H1 (cell line): ENCODE results near the gene TNIP3. TPM values are rescaled to one million over a fixed set of nuclear protein-coding genes. Genes with fewer than 3 reads are reported as not detected.

Experiments
- CTCF ChIA-PET: fragments of 300-600 bp; sonication (Branson Sonifier 250); formaldehyde crosslinking; loops from one replicate; lab custom pipeline; 2021; ENCODE audit not compliant: partially characterized antibody; lab: Charles Lee
- POLR2A ChIA-PET: fragments of 300-600 bp; sonication (Branson Sonifier 250); formaldehyde crosslinking; loops from one replicate; lab custom pipeline; 2021; ENCODE audit warnings: inconsistent platforms; ENCODE audit not compliant: partially characterized antibody; lab: Charles Lee
- DNase-seq, 2 experiments: peaks; one replicate each; pipeline versions ENCODE4 v3.0.0 to v3.0.0-alpha.2; 2010 to 2022; ENCODE audit warnings: low spot score in 2 of 2, low read depth in 1 of 2, mixed read lengths in 1 of 2
- FAIRE-seq: peaks from 2 replicates; lab custom pipeline; 2011; peaks lifted over from hg19 to GRCh38; lab: Jason Lieb, UNC
- H2AFZ ChIP-seq: 2 replicates; pipeline ENCODE4 v1.8.1; 2012; ENCODE audit warnings: low read length, inconsistent platforms
- H2AK5ac ChIP-seq: 2 replicates; pipeline ENCODE4 v1.6.1; 2013; ENCODE audit warnings: low read depth, low read length
- H2BK120ac ChIP-seq: replicated peaks from 2 replicates; pipeline ENCODE3; 2013; ENCODE audit warnings: low read depth, low read length, inconsistent platforms
- H2BK12ac ChIP-seq: 2 replicates; pipeline ENCODE4 v1.6.1; 2013; ENCODE audit warnings: low read depth, low read length
- H2BK15ac ChIP-seq: 2 replicates; pipeline ENCODE4 v1.6.1; 2013; ENCODE audit warnings: low read length
- H2BK20ac ChIP-seq: 2 replicates; pipeline ENCODE4 v1.6.1; 2013; ENCODE audit warnings: low read length
- H2BK5ac ChIP-seq: 2 replicates; pipeline ENCODE4 v1.6.1; 2013; ENCODE audit warnings: low read depth, low read length
- H3K14ac ChIP-seq: 2 replicates; pipeline ENCODE4 v1.6.1; 2013; ENCODE audit warnings: inconsistent platforms; ENCODE audit not compliant: insufficient read length
- H3K18ac ChIP-seq: 2 replicates; pipeline ENCODE4 v1.6.1; 2013; ENCODE audit warnings: low read length; ENCODE audit errors: extremely low read depth
- H3K23ac ChIP-seq: 2 replicates; pipeline ENCODE4 v1.6.1; 2013; ENCODE audit warnings: inconsistent platforms; ENCODE audit not compliant: insufficient read length
- H3K23me2 ChIP-seq: 2 replicates; pipeline ENCODE4 v1.6.1; 2013; ENCODE audit warnings: low read depth, low read length
- H3K27ac ChIP-seq: 2 replicates; pipeline ENCODE4 v1.6.1; 2011; ENCODE audit warnings: low read depth, low read length, inconsistent platforms
- H3K27me3 ChIP-seq, 4 experiments: replicated peaks in 1 of 4; 1 replicate in 1 of 4; 2 replicates in 3 of 4; pipeline versions ENCODE4 v1.6.1 to v1.8.1; 2011 to 2013; ENCODE audit warnings: low read length in 3 of 4, mild to moderate bottlenecking in 3 of 4, inconsistent platforms in 2 of 4, mixed read lengths in 2 of 4, moderate library complexity in 1 of 4; ENCODE audit not compliant: control insufficient read depth in 3 of 4, insufficient read depth in 3 of 4; ENCODE audit errors: extremely low read depth in 1 of 4
- H3K36me3 ChIP-seq, 4 experiments: 2 replicates each; pipeline versions ENCODE4 v1.6.1 to v1.8.1; 2011 to 2013; ENCODE audit warnings: mild to moderate bottlenecking in 4 of 4, low read length in 3 of 4, moderate library complexity in 2 of 4, control low read depth in 1 of 4, inconsistent platforms in 1 of 4; ENCODE audit not compliant: insufficient read depth in 4 of 4, control insufficient read depth in 2 of 4
- H3K4ac ChIP-seq: replicated peaks from 2 replicates; pipeline ENCODE3; 2013; ENCODE audit warnings: low read length, low read depth, mixed read lengths, inconsistent platforms; ENCODE audit not compliant: insufficient read length
- H3K4me1 ChIP-seq, 4 experiments: replicated peaks in 1 of 4; 1 replicate in 1 of 4; 2 replicates in 3 of 4; pipeline versions ENCODE4 v1.6.1 to v1.8.1; 2011 to 2013; ENCODE audit warnings: low read length in 3 of 4, inconsistent platforms in 2 of 4, mixed read lengths in 1 of 4; ENCODE audit not compliant: insufficient read depth in 4 of 4, control insufficient read depth in 3 of 4
- H3K4me2 ChIP-seq, 2 experiments: 2 replicates each; pipeline versions ENCODE4 v1.6.1 to v1.8.1; 2011 to 2013; ENCODE audit warnings: low read depth in 2 of 2, low read length in 2 of 2, control low read depth in 1 of 2, inconsistent platforms in 1 of 2, mild to moderate bottlenecking in 1 of 2; ENCODE audit not compliant: insufficient read depth in 1 of 2
- H3K4me3 ChIP-seq, 4 experiments: fragments of 200-600, 300-600 bp in 1 of 4; sonication (generic), shearing (Covaris generic), sonication (Bioruptor Twin) in 1 of 4; 2 replicates each; pipeline versions ENCODE4 v1.5.1 to v1.8.1; 2011 to 2016; ENCODE audit warnings: low read length in 4 of 4, low read depth in 3 of 4, control low read depth in 2 of 4, inconsistent platforms in 2 of 4, mild to moderate bottlenecking in 2 of 4, mixed read lengths in 1 of 4, moderate library complexity in 1 of 4; ENCODE audit not compliant: insufficient read depth in 2 of 4; ENCODE audit errors: extremely low read depth in 1 of 4
- H3K56ac ChIP-seq: replicated peaks from 2 replicates; pipeline ENCODE3; 2013; ENCODE audit warnings: low read depth, mild to moderate bottlenecking, mixed read lengths, low read length, inconsistent platforms; ENCODE audit not compliant: insufficient read length
- H3K79me1 ChIP-seq: 2 replicates; pipeline ENCODE4 v1.6.1; 2013; ENCODE audit warnings: low read depth, low read length, control low read depth
- H3K79me2 ChIP-seq, 2 experiments: 2 replicates each; pipeline versions ENCODE4 v1.6.1 to v1.8.1; 2012 to 2013; ENCODE audit warnings: low read length in 2 of 2, mild to moderate bottlenecking in 2 of 2, inconsistent platforms in 1 of 2; ENCODE audit not compliant: insufficient read depth in 2 of 2, control insufficient read depth in 1 of 2
- H3K9ac ChIP-seq, 4 experiments: replicated peaks in 1 of 4; 1 replicate in 1 of 4; 2 replicates in 3 of 4; pipeline versions ENCODE4 v1.6.1 to v1.8.1; 2011 to 2013; ENCODE audit warnings: low read depth in 3 of 4, low read length in 3 of 4, control low read depth in 2 of 4, mild to moderate bottlenecking in 2 of 4, moderate library complexity in 2 of 4, inconsistent platforms in 1 of 4; ENCODE audit errors: extremely low read depth in 1 of 4
- H3K9me3 ChIP-seq, 2 experiments: 2 replicates each; pipeline versions ENCODE4 v1.6.1 to v1.8.1; 2012 to 2013; ENCODE audit warnings: mild to moderate bottlenecking in 2 of 2, moderate library complexity in 2 of 2, control low read depth in 1 of 2, inconsistent platforms in 1 of 2, low read depth in 1 of 2, low read length in 1 of 2, mixed read lengths in 1 of 2; ENCODE audit not compliant: insufficient read depth in 2 of 2
- H4K20me1 ChIP-seq, 2 experiments: replicated peaks in 1 of 2; 2 replicates each; pipeline versions ENCODE3 to v1.8.1; 2011 to 2013; ENCODE audit warnings: inconsistent platforms in 2 of 2, low read length in 2 of 2, mild to moderate bottlenecking in 1 of 2; ENCODE audit not compliant: insufficient read depth in 2 of 2, control insufficient read depth in 1 of 2
- H4K5ac ChIP-seq: 2 replicates; pipeline ENCODE4 v1.6.1; 2013; ENCODE audit warnings: low read length, low read depth, mixed read lengths, inconsistent platforms; ENCODE audit not compliant: insufficient read length
- H4K8ac ChIP-seq: 2 replicates; pipeline ENCODE4 v1.8.0; 2013; ENCODE audit warnings: mild to moderate bottlenecking, moderate library complexity, low read length, inconsistent platforms; ENCODE audit not compliant: insufficient read depth; ENCODE audit errors: extremely low read depth
- H4K91ac ChIP-seq: replicated peaks from 2 replicates; pipeline ENCODE3; 2013; ENCODE audit warnings: low read length, mixed read lengths, inconsistent platforms; ENCODE audit not compliant: insufficient read length
- EZH2 ChIP-seq: fragments of 200-600 bp; sonication (generic); IDR thresholded peaks from 2 replicates; pipeline ENCODE4 v1.7.1; 2012; ENCODE audit warnings: low read depth, mild to moderate bottlenecking, moderate library complexity, low read length, inconsistent platforms; ENCODE audit not compliant: severe bottlenecking
- WGBS, 2 experiments: shearing (Covaris generic) in 1 of 2; methylation state at CpG; one replicate each; pipeline versions ENCODE4 v1.1.6 to v1.1.7; 2013 to 2015; ENCODE audit warnings: low lambda C conversion rate in 2 of 2, mixed read lengths in 2 of 2, inconsistent platforms in 1 of 2, low coverage in 1 of 2, missing lambda C conversion rate in 1 of 2; ENCODE audit not compliant: insufficient replicate concordance in 2 of 2, insufficient coverage in 1 of 2, insufficient read length in 1 of 2; ENCODE audit errors: extremely low coverage in 1 of 2, missing lambda C conversion rate in 1 of 2; 5-methylcytosine and 5-hydroxymethylcytosine counted together
- polyA plus RNA-seq, 7 experiments: library from polyadenylated mRNA; depleted of rRNA in 3 of 7; stranded (reverse) in 5 of 7; unstranded in 2 of 7; fragments of >200 nt in 5 of 7; fragments of 200-250 nt in 2 of 7; gene quantifications; 1 replicate in 5 of 7; 2 replicates in 1 of 7; 4 replicates in 1 of 7; pipeline versions ENCODE4 v1.2.1 to v1.2.3, GENCODE V29; 2011 to 2013; ENCODE audit warnings: missing spikeins in 2 of 7, mixed read lengths in 2 of 7
- total RNA-seq: library from RNA; stranded (reverse); fragmentation: NEBNext Ultra II Directional; extraction: Animal tissue kit (Norgen Biotek cat#: 25700); gene quantifications from 2 replicates; pipeline ENCODE4 v1.2.1, GENCODE V29; 2021

TNIP3 gene
- total and polyA plus RNA-seq, 2 of the 8 experiments (the other 6 are each of a cell fraction or from before 2014, with no cell fraction given), result not detected

- 95% methylated on average over 2 of the region's 2 CpGs; no CpG with 5 or more reads in 1 of the 2 experiments for WGBS, 2 experiments
- Histone ChIP-seq H2BK5ac (no peak overlapping the region), H3K4ac (no peak overlapping the region), H3K56ac (no peak overlapping the region), H2AFZ (0 out of 2 replicates have a peak overlapping the region, but pooled peaks have one; percentile 20), H2BK20ac (no peak overlapping the region), H4K20me1 (no peaks in the 10 kb centered on the region), H3K18ac (no peak overlapping the region), H3K23ac (no peak overlapping the region), H3K4me3 (no peak overlapping the region), H4K91ac (no peak overlapping the region), H2BK15ac (no peak overlapping the region), H2BK12ac (no peak overlapping the region), H3K4me1 (peaks cover 0 to 3% (median 0%) of the 10 kb centered on the region in 4 experiments; a peak in 1 of 7 replicates), H3K14ac (no peak overlapping the region), H4K5ac (no peak overlapping the region), H3K23me2 (no peaks in the 10 kb centered on the region), H3K4me2 (no peak overlapping the region), H3K79me1 (no peaks in the 10 kb centered on the region), H3K36me3 (no peaks in the 10 kb centered on the region), H3K27me3 (no peaks in the 10 kb centered on the region), H3K79me2 (no peaks in the 10 kb centered on the region), H3K9ac (no peak overlapping the region), H3K27ac (no peak overlapping the region), H4K8ac (no peak overlapping the region), H2AK5ac (no peak overlapping the region), H2BK120ac (no peak overlapping the region), H3K9me3 (no peaks in the 10 kb centered on the region)
- ChIA-PET POLR2A (no interaction called here), CTCF (interaction anchor here (0.9 to 1.5 kb wide), 4 partner anchors 8 to 953 kb away, joined by 3 to 5 read pairs (median 4); no protein-coding TSS in a partner anchor)
- no peak for TF ChIP-seq EZH2
- FAIRE-seq (no peak), DNase-seq (no peak)
Observed at GRCh38 chr4:121108557-121108956, 55.6 kb downstream of the TNIP3 start.
